Stimulated activated naive CD4-positive, alpha-beta T cell (primary cell): Measurements from ENCODE around the gene FBXO15.

Experiments
- DNase-seq, 6 experiments: peaks; one replicate each; lab custom pipeline; 2025; lab: John Stamatoyannopoulos, UW

FBXO15 gene

DNA sequence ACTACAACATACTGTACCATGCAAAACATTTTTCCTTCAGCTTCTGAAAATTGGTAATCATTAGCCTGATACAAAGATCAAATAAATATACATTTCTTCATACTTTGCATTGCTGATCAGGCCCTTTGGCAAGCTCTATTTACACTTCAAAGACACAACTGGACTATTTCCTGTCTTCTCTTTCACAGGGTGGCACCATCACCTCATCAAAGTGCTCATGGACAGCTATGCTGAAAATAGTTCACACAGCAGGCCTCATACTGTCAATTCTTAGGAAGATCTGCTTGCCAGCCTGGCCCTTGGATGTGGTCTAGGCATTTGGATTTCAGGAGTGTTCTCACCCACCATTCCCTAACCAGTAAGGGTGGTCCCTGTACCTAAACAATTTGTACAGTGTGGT, 33.9 kb downstream of the FBXO15 start:
- DNase-seq = no peak

DNA sequence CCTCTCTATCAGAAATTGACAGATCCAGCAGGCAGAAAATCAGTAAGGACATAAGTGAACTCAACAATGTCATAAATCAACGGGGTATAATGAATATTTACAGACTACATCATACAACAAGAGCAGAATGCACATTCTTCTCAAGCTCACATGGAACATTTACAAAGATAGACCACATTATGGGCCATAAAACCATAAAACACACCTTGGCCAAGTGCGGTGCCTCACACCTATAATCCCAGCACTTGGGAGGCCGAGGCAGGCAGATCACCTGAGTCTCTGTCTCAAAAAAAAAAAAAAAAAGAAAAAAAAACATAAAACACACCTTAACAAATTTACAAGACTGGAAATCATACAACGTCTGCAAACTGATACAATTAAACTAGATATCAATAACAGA, 36.7 kb downstream of the FBXO15 start:
- no peak for DNase-seq

DNA sequence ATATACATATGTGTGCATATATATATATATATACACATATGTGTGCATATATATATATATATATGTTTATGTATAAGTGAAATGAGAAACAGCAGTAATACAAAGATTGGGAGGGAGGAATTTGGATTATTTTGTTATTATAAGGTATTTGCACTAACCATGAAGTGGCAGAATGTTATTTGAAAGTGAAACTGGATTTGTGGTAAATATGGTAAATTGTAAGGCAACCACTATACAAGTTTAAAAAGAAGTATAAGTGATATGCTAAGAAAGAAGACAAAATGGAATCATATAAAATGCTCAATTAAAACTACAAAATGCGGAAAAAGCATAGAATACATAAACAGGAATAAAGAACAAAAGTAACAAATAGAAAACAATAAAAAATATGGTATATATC, 37.5 kb downstream of the FBXO15 start:
- no peak for DNase-seq

DNA sequence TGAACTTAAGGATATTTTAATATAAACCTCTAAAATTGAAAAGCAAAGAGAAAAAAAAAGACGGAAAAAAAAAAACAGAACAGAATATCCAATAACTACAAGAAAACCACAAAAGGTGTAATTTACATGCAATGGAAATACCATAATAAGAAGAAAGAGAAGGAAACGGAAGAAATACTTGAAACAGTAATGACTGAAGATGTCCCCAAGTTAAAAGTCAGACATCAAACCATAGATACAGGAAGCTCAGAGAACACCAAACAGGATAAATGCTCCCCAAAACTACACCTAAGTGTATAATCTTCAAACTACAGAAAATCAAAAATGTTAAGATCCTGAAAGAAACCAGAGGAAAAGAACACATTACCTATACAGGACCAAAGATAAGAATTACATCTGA, 39.2 kb downstream of the FBXO15 start:
- DNase-seq = peak in 3 of 6 experiments; percentile 22 to 57 (median 44)

DNA sequence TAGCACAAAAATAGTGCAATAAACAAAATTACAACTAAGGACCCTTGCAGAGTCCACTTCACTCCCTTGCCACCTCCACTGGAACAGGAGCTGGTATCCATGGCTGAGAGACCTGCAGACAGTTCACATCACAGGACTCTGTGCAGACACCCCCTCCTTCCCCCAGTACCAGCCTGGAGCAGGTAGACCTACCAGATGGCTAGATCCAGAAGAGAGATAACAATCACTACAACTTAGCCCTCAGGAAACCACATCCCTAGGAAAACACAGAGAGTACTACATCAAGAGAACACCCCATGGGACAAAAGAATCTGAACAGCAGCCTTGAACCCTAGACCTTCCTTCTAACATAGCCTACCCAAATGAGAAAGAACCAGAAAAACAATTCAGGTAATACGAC, 49.8 kb downstream of the FBXO15 start:
- DNase-seq = no peak

DNA sequence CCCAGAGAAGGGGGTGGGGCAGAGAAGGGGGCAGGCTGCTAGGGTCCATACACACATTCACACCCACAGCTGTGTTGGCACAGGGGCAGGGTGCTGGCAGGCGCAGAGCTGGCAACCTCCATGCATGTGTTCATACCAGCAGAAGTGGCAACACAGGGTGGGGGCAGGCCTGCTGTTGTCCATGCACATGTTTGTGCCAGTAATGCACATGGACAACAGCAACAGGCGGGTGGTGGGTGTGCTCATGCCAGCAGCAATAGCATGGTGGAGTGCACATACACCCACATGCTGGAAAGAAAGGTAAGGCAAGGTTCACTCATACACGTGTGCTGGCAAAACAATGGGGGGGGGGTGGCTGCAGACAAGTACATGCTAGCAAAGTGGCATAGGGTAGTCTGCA, 54.7 kb downstream of the FBXO15 start:
- no peak for DNase-seq

DNA sequence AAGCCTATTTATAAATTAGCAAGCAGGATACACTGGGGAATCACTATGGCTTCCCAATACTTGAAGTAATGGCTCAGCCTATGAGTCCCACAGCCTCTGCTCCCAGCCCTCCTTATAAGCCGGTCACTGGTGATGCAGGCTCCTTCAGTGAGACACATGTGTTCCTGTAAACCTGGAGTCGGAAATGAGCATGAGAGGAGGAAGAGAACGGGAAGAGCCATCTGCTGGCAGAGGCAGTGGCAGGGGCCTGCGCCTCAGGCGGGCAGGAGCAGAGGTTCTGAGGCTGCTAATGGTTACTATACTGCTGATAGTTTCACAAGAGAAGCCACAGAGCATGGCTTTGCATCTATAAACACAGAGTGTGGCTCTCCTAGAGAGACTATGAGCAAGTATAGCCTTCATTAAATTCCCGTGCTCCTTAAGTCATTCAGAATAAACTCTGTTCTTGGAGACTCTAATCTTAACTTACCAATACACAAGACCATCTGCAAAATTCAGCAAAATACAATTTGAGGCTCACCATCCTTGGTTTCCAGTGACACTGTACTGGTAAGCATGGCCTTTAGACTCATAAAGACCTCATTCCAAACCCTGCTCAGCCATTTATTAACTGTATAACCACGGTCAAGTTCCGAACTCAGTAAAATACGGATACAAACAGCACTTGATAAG, 63.3 kb downstream of the FBXO15 start:
- peak in 1 of 6 experiments; percentile 2 for DNase-seq

DNA sequence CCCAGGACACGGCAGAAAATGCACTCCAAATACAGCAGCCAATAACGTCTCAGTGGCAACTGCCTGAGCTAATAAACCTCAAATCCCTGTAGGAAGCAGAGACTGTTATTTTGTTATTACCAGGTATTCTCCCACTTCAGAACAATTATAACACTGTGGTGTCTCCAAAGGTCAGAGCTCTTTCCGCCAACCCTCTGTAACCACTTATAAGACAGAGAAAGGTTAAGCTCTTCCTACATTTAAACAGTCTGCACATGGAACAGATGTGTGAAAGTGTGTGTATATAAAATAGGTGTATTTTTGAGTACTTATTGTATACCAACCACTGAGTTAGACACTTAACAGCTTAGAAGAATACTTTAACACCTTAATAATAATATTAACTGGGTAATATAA, 64.1 kb downstream of the FBXO15 start:
- DNase-seq = no peak

DNA sequence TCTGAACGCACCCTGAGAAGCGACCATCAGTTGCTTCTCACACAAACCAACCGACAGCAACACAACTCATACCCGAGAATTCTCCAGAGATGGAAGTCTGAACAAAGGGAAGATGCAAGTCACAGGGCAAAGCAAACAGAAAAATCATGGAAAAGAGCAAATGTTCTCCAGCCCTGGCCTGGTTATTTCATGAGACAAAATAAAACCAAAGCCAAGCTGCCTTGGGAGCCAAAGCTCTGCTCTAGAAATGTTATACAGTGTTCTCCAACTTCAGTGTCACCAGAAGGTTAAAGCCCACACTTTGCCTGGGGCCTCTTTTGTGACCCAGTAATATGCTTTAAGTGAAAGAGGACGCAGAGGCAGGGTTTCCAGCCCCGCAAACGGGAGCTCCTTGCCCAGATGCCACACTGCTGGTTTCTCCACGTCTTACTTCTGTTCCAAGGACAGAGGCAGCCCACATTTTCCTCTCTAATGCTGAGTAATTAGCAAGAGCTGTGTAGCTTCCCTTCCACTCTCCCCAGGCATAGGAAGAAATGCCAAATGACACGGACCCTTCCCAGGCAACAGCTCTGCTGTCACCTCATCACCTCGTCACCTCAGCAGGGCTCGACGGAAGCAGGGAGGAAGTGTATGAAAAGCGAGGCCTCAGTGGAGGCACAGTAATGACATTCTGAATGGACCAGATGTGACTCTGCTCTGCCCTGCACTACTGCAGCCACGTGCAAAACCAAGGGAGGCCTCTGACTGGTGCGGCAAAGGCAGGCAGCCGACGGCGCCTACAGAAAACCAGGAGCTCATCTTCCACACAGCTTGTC, 64.7 kb downstream of the FBXO15 start:
- DNase-seq = peak in 4 of 6 experiments; percentile 11 to 72 (median 34)

DNA sequence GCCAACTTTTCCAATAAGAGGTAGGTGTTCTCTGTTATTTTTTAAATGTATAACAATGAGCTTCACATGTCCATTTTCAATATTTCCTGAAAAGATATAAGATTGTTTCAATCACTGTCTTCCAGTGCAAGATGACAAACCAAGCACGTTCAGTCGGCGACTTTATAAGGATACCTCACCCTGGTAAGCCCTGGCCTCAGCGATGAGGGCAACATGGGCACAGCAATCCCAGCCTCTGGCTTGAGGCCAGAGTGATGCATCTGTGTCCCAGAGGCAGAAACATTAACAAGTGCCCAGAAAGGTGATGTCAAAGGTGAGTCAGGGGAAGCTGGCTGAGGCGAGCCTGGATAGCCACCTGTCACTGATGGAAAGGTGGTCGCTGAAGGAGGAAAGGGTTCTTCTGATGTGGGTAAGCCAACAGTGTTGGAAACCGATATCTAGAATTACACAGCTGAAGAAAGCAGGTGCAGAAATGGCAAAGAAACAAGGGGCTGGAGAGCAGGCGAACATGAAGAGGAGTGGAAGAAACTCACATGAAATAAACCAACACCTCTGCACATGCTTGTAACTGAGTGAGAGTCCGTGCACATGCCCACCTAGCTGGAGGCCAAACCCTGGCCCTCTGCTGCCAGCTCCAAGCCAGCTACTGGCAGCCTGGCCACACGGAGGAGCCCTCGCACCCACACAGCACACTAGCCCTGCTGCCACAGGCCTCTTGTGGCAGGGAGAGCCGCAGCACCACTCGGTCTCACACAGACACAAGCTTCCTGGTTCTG, 65.5 kb downstream of the FBXO15 start:
- DNase-seq = peak; percentile 43 to 74 (median 56)

DNA sequence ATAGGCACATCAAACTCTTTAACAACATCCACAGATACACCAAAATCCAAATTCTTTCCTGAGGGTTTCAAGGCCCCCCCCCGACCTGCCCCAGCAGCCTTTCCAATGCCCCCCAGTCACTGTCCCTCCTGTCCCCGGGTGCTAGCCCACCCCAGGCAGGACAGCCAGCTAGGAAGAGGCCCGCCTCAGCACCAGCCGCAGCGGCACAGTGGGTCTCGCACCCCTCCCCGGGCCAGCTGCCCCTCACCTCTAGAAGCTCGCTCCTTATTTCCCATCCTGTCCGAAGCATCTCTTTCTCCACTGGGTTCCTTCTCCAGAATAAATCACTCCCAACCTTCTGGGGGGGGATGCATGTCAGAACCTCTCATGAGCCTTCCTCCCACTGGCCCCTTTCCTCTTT, 69.4 kb downstream of the FBXO15 start:
- no peak for DNase-seq

DNA sequence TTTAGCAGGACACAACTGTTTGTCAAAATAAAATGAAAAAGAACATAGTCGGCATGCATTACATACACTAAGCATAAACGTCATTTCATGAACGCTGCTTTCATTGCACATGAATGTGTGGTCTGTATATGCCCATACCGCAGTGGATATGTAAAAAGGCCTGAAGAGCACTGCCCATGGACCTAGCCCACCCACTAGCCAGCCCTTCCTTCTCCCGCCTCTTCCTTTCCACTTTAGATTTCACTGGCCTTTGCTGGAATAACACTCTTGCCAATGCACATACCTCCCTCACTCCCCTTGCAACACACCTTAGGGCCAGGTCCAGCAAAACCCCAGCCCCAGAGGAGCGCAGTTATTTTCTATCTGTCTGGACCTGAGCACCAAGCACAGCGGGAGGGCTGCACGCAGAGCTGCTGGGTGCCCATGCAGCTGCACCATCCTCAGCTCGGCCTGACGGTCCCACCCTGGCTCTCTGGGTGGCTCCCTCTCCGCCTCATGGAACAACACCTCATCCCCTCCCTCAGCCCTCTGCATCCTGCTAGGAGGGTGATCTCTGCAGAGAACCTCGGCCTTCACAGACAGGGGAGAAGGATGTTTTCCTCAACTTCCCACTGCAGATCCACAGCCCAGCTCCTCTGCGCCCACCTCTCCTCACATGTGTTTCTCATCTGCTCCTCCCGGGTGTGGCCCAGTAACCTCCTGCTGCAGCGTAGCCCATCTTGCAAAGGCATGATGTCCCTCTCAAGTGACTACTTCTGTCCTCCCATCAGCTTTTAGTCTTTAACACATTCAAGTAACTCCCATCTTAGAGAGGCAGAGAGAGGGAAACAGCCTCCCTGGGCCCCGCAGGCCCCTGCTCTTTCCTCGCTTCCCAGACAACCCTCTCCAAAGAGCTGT, 72.7 kb downstream of the FBXO15 start:
- no peak for DNase-seq

DNA sequence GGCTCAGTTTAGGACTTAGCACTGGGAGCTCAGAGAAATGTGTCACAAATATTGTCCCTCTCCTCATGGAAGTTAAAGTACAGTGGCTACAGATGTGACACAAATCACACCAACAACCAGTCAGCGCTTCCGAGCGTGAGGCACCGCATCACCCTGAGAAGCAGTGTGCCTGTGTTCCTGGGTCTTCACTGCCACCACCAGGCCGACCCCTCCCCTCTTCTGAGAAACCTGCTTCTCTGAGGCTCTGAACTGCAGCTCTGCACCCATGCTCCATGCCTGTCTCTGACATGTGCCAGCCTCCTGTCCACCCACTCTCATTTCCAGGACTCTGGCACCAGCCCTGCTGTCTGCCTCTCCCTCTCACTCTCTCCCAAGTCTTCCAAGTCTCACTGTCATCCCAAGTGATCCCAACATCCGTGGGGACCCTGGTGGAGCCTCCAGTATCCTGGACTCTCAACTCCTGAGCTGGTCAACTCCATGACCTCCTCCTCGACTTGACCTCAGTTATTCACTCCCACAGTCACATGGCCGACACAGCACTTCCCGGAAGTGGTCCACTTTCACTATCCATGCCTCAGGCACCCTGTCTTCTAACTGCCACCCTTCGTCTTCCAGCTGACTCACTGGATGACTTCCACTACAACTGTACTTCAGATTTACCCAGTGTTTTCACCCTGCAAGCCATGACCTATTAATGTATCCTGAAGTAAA, 73.5 kb downstream of the FBXO15 start:
- DNase-seq = no peak

DNA sequence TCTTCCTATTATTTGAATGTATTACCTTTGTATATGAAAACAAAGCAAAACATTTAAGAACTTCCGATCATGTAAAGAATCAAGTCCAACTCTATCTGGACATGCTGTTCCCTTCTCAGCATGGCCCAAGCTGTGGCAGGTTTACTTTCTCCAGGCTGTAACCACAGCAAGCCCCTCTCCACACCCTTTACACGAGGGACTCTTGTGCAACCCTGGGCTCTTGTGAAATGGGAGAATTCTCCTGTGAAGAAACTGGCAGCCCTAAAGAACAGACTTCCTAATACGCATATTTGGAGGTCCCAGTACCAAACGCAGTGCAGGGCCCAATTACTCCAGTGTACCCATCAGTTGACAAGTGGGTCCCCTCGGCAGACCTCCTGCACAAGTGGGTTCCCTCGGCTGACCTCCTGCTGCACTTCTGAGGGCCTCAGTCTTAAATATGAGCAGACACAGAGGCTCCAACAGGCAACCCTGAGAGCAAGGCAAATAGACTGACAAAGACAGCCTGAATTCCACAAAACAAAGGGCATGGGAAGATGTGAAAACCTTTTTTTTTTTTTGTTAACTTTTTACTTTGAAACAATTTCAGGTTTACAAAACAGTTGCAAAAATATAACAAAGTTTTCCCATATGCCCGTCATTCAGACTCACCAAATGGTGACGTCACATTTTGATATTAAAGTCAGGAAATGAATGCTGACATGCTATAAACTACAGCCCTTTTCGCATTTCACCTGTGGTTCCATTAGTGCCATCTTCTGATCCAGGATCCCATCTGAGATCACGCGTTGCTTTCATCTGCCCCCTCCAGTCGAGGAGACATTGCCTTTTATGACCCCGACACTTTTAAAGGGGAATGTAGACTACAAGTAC, 78.2 kb downstream of the FBXO15 start:
- DNase-seq = no peak

DNA sequence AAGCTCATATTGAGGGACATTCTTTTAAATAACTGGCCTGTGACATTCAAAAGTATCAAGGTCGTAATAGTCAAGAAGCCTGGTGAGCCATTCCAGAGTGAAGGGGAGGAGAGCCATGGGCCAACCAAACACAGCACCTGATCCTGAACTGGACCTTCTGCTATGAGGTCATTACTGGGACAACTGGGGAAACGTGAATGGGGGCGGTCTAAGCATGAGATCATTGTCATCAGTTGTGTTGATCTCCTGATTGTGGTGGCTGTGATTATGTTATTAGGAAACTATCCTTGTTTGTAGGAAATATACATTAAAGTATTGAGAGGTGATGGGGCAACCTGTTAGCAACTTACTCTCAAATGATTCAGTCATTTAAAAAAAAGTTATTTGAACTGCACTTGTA, 79.3 kb downstream of the FBXO15 start:
- DNase-seq = no peak

DNA sequence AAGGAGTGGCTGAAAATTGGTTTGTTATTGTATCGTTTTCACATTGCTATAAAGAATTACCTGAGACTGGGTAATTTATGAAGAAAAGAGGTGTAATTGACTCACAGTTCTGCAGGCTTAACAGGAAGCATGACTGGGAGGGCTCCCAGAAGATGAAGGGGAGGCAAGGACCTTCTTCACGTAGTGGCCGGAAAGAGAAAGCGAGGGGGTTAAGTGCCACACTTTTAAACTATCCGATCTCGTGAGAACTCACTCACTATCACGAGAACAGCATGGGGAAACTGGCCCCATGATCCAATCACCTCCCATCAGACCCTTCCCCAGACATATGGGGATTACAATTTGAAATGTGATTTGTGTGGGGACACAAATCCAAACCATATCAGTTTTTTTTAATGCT, 81.6 kb downstream of the FBXO15 start:
- DNase-seq = no peak

DNA sequence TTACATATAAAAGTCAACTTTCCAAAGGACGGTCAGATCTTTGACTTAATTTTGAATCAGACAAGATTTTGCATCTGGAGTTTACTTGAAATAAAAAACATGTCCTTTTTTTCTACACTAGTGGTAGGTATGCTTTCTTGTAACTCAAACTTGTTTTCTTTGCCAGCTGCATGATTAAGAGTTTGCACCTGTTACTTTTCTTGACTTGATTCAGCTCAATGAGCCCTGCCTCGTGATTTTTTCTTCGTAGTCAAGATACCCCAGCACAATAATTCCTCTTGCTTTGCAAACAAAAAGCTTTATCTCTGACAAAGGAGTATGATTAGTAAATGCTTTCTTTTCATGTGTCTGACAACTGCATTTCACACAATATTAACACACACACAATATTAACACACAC, 82.3 kb downstream of the FBXO15 start:
- DNase-seq = peak in 1 of 6 experiments; percentile 11

DNA sequence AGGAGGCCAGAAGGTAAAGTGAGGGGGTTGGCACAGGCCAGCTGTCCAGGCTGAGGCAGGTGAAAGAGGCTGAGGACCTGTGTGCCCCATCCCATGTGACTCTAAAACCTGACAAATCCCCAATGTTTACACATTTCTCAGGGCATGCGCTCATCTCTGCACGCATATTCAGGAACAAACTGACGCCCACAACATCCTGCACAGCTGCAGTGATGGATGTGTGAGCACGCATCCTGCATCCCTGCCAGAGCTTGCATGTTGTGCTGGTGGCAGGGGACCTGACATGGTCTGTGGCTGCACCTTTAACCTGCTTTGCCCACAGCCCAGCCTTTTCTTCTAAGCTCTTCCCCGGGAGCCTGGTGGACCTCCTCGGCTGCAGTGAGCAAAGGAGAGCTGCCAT, 83.1 kb downstream of the FBXO15 start:
- DNase-seq = peak in 5 of 6 experiments; percentile 11 to 52 (median 13)

DNA sequence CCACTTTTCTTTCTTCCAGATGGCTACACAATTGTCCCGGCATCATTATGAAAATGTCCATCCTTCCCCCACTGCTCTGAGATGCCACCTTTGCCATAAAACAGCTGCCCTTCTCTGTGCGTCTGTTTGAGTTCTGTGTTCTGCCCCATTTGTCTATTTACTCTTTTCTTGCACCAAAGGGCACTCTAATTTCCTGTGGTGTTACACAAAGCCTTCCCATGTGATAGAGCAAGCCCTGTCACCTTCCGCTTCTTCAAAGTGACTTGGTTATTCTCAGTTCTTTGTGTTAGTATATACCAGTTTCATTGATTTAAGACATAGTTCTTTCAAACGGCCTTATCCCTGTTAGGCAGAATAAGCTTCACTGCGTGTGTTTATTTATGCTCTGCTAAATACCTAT, 84.1 kb downstream of the FBXO15 start:
- no peak for DNase-seq

DNA sequence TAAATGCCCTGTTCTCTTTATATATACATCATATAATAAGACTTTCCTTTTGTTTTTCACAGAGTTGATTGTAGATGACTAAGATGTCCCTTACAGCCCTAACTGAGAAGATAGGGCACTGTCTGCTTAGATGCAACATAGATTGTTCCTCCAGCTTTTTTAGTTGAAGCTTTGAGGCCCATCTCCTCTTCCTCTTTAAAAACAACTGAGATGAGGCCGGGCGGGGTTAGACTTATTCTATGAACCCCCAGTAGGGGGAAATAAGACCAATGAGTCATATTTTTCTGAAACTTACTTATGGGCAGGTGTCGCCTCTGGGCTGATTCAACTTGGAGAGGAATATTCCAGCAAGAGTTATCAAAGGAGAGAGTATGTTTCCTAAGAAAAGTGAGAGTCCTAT, 84.6 kb downstream of the FBXO15 start:
- DNase-seq = peak in 2 of 6 experiments; percentile 1 to 12
